GM12892 (cell line): Measurements from ENCODE around the gene MLLT1.

Experiments
- POLR2A ChIP-seq: IDR thresholded peaks from 2 replicates; pipeline ENCODE4 v1.6.1; 2011; ENCODE audit warnings: low read depth, low read length, control low read depth
- POLR2AphosphoS5 ChIP-seq: IDR thresholded peaks from 2 replicates; pipeline ENCODE4 v1.6.1; 2011; ENCODE audit warnings: low read depth, low read length, control low read depth

GRCh38 chr19:6215701-6216235 lies 64.0 kb downstream of the MLLT1 start:
- TF ChIP-seq POLR2A (no peak), POLR2AphosphoS5 (no peak)
